Lung microvascular endothelial cell (primary cell): ENCODE data around the gene ANKFN1. TPM values are rescaled to one million over a fixed set of nuclear protein-coding genes. Genes with fewer than 3 reads are reported as not detected.
A peak's percentile ranks its signal among the peaks of the same experiment; 100 is the strongest.

ENCODE experiments used
- DNase-seq, 2 donors: peaks; one replicate each; pipeline versions ENCODE4 v3.0.0 to v3.0.0-alpha.2; 2010; ENCODE audit warnings: low read depth in 2 of 2
- total RNA-seq: library from RNA; depleted of rRNA; stranded (reverse); fragments of >200 nt; gene quantifications from 2 replicates; pipeline ENCODE4 v1.2.1, GENCODE V29; 2014

ANKFN1 gene
- total RNA-seq, 1 donor from 2014 or later = not detected

GRCh38 chr17:56177361-56177760, 24.1 kb downstream of the ANKFN1 start:
- DNase-seq = no peak

- no peak for DNase-seq
Observed at GRCh38 chr17:56178203-56178602, 24.9 kb downstream of the ANKFN1 start.

- no peak for DNase-seq
Observed at GRCh38 chr17:56182081-56182480, 28.8 kb downstream of the ANKFN1 start.

GRCh38 chr17:56184650-56185049, 31.4 kb downstream of the ANKFN1 start:
- no peak for DNase-seq

GRCh38 chr17:56185491-56186221, 32.4 kb downstream of the ANKFN1 start:
- DNase-seq = peak in 1 of 2 donors; percentile 22

- DNase-seq = peak; percentile 59 to 90
Observed at GRCh38 chr17:56186222-56186786, 33.0 kb downstream of the ANKFN1 start.

GRCh38 chr17:56203430-56203829, 50.2 kb downstream of the ANKFN1 start:
- peak in 1 of 2 donors; percentile 64 for DNase-seq

- peak in 1 of 2 donors; percentile 86 for DNase-seq
Observed at GRCh38 chr17:56206351-56206750, 53.1 kb downstream of the ANKFN1 start.

GRCh38 chr17:56213031-56213430, 59.8 kb downstream of the ANKFN1 start:
- no peak for DNase-seq

- DNase-seq = no peak
Observed at GRCh38 chr17:56217921-56218320, 64.6 kb downstream of the ANKFN1 start.

- peak in 1 of 2 donors; percentile 18 for DNase-seq
Observed at GRCh38 chr17:56222255-56222654, 69.0 kb downstream of the ANKFN1 start.

- DNase-seq = no peak
Observed at GRCh38 chr17:56230660-56231059, 77.4 kb downstream of the ANKFN1 start.

GRCh38 chr17:56231252-56231651, 78.0 kb downstream of the ANKFN1 start:
- DNase-seq = no peak

- no peak for DNase-seq
Observed at GRCh38 chr17:56231693-56232092, 78.4 kb downstream of the ANKFN1 start.

GRCh38 chr17:56244268-56244890, 91.1 kb downstream of the ANKFN1 start:
- no peak for DNase-seq

- DNase-seq = no peak
Observed at GRCh38 chr17:56247816-56248215, 94.5 kb downstream of the ANKFN1 start.

GRCh38 chr17:56257075-56257474, 103.8 kb downstream of the ANKFN1 start:
- DNase-seq = no peak

GRCh38 chr17:56260376-56261002, 107.2 kb downstream of the ANKFN1 start:
- DNase-seq = no peak

- no peak for DNase-seq
Observed at GRCh38 chr17:56262803-56263202, 109.5 kb downstream of the ANKFN1 start.

GRCh38 chr17:56269556-56270389, 116.5 kb downstream of the ANKFN1 start:
- DNase-seq = no peak

- no peak for DNase-seq
Observed at GRCh38 chr17:56274491-56274890, 121.2 kb downstream of the ANKFN1 start.
